GM04504 (cell line): ENCODE measurements around the gene HOMER2.

Experiments
- DNase-seq: peaks from one replicate; pipeline ENCODE4 v3.0.0-alpha.2; 2012; ENCODE audit warnings: low read depth

HOMER2 gene

GRCh38 chr15:82856397-82857170 lies 95.9 kb downstream of the HOMER2 start:
- DNase-seq = no peak

GRCh38 chr15:82855286-82856100 lies 97.0 kb downstream of the HOMER2 start:
- DNase-seq = no peak

- DNase-seq = no peak
Measured at GRCh38 chr15:82854554-82854953, 98.0 kb downstream of the HOMER2 start.

GRCh38 chr15:82852941-82853561 lies 99.5 kb downstream of the HOMER2 start:
- no peak for DNase-seq

- no peak for DNase-seq
Measured at GRCh38 chr15:82851981-82852511, 100.5 kb downstream of the HOMER2 start.

GRCh38 chr15:82851306-82851850 lies 101.1 kb downstream of the HOMER2 start:
- DNase-seq = no peak

- DNase-seq = no peak
Measured at GRCh38 chr15:82850731-82851130, 101.8 kb downstream of the HOMER2 start.

- peak; percentile 68 for DNase-seq
Measured at GRCh38 chr15:82849556-82850512, 102.7 kb downstream of the HOMER2 start.

- no peak for DNase-seq
Measured at GRCh38 chr15:82848241-82848993, 104.1 kb downstream of the HOMER2 start.

GRCh38 chr15:82847703-82848102 lies 104.8 kb downstream of the HOMER2 start:
- no peak for DNase-seq

GRCh38 chr15:82846621-82847020 lies 105.9 kb downstream of the HOMER2 start:
- DNase-seq = no peak

GRCh38 chr15:82845686-82846085 lies 106.8 kb downstream of the HOMER2 start:
- DNase-seq = no peak

GRCh38 chr15:82843566-82843965 lies 109.0 kb downstream of the HOMER2 start:
- DNase-seq = no peak

GRCh38 chr15:82840166-82840565 lies 112.4 kb downstream of the HOMER2 start:
- DNase-seq = no peak

- no peak for DNase-seq
Measured at GRCh38 chr15:82839136-82839535, 113.4 kb downstream of the HOMER2 start.

GRCh38 chr15:82838096-82838735 lies 114.3 kb downstream of the HOMER2 start:
- no peak for DNase-seq

GRCh38 chr15:82835391-82835917 lies 117.1 kb downstream of the HOMER2 start:
- DNase-seq = no peak

- no peak for DNase-seq
Measured at GRCh38 chr15:82833362-82833682, 119.2 kb downstream of the HOMER2 start.

- DNase-seq = peak; percentile 62
Measured at GRCh38 chr15:82832601-82833361, 119.7 kb downstream of the HOMER2 start.
